GM12872 (cell line): Measurements from ENCODE around the gene NAGPA.

ENCODE experiments used
- TF ChIP-seq, protein P1 (sequence below): IDR thresholded peaks from 3 replicates; pipeline ENCODE4 v1.5.1; 2011; ENCODE audit warnings: low read depth, mild to moderate bottlenecking, low read length, moderate library complexity; ENCODE audit not compliant: insufficient read depth

Gene NAGPA

GRCh38 chr16:4990415-4990814 lies 43.3 kb downstream of the NAGPA start:
- TF ChIP-seq, protein P1, sequence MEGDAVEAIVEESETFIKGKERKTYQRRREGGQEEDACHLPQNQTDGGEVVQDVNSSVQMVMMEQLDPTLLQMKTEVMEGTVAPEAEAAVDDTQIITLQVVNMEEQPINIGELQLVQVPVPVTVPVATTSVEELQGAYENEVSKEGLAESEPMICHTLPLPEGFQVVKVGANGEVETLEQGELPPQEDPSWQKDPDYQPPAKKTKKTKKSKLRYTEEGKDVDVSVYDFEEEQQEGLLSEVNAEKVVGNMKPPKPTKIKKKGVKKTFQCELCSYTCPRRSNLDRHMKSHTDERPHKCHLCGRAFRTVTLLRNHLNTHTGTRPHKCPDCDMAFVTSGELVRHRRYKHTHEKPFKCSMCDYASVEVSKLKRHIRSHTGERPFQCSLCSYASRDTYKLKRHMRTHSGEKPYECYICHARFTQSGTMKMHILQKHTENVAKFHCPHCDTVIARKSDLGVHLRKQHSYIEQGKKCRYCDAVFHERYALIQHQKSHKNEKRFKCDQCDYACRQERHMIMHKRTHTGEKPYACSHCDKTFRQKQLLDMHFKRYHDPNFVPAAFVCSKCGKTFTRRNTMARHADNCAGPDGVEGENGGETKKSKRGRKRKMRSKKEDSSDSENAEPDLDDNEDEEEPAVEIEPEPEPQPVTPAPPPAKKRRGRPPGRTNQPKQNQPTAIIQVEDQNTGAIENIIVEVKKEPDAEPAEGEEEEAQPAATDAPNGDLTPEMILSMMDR = no peak

GRCh38 chr16:4989391-4990006 lies 44.2 kb downstream of the NAGPA start:
- TF ChIP-seq, protein P1 = no peak

DNA sequence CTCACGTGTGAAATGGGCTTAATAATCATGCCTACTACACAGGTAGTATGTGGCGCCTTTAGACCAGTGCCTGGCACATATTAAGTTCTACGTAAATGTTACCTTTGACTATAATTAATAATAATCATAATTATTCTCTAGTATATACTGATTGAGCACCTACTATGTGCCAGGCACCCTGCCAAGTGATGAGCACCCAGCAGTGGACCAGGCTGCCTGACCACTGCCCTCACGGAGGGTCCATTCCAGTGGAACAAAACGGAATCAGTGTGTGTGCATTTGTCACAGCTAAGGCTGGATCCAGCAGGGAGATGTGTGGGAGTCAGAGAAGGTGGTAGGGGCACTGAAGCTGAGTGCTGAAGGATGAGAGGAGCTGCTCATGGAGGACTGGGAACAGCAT lies 45.1 kb downstream of the NAGPA start:
- TF ChIP-seq, protein P1 = no peak

DNA sequence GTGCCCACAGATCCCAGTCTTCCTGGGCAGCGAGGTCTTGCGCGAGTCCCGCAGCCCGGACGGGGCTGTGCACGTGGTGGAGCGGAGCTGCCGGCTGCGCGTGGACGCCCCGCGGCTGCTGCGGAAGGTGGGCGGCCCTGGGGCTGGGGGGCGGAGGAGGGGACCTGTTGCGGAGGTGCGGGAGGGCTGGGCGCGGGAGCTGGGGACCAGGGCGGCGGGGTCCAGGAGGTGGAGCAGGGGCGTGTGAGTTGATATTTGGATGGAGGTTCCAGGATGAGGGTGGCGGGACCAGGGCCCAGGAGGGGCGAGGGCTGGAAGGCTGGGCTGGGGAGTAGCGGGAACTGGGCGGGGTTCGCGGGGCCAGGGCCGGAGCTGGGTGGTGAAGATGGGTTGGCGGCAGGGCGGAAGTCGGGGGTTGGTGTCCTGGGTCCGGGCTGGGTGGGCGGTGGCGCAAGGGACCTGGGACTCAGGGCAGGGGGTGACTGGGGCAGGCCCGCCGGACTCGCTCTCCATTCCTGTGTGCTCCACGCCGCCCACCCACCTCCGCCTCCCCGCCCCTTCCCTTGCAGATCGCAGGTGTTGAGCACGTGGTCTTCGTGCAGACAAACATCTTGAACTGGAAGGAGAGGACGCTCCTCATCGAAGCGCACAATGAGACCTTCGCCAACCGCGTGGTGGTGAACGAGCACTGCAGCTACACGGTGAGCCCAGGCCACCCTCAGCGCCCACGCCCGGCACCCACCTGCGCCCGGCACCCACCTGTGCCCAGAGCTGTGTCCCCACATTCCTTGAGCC lies 46.0 kb downstream of the NAGPA start:
- TF ChIP-seq, protein P1 = no peak

DNA sequence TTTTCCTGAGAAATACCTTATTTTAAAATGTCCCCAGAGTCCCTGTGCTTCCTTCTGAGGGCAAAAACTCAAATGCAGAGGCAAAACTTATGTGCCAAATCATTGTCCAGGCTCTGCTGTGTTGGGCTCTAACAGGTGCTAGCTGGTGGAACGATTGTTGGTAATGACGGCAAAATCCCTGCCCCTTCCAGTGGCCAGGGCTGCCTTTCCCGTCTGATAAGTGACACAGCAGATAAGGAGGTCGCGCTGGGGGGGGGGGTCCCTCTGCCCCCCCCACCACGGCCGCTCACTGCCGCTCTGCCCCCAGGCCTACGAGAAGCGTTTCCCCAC lies 46.5 kb downstream of the NAGPA start:
- TF ChIP-seq, protein P1 = no peak

DNA sequence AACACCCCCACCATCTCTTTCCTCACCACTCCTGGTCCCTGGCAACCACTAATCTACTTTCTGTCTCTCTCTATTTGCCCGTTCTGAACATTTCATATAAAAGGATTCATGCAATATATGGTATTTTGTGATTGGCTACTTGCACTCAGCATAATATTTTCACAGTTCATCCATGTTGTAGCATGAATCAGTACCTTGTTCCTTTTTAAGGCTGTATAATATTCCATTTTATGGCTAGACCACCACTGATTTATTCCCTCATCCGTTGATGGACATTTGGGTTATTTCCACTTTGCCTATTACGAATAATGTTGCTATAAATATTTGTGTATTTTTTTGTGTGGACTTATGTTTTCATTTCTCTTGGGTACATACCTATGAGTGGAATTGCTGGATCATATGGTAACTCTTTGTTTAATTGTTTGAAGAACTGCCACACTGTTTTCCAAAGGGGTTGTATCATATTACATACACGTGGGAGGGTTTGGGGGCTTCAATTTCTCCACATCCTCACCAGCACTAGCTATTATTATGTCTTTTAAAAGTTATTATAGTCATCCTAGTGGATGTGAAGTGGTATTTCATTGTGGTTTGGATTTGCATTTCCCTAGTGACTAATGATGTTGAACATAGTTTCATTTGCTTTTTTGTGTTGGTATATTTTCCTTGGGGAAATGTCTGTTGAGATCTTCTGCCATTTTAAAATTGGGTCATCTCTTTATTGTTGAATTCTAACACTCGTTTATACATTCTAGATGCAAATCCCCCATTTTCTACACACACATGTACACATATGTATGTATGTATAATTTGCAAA lies 49.4 kb downstream of the NAGPA start:
- TF ChIP-seq, protein P1 = no peak
